ENCODE data around the gene ATP9A. TPM values are rescaled to one million over a fixed set of nuclear protein-coding genes. Genes with fewer than 3 reads are reported as not detected.

ATP9A gene
- total RNA-seq, 4 donors from 2014 or later: 15.1 to 50.8 (median 30.0) TPM

- Histone ChIP-seq H3K4me3 (no peak overlapping the region), H3K9me3 (no peaks in the 10 kb centered on the region), H3K27me3 (no peaks in the 10 kb centered on the region), H3K36me3 (no peaks in the 10 kb centered on the region), H3K27ac (no peak overlapping the region), H3K4me1 (no peaks in the 10 kb centered on the region)
- intact Hi-C loops (cut with DNase I; ENCODE audit: low total_unique reads): no loop called here
- no peak for DNase-seq
- TF ChIP-seq, protein P1, sequence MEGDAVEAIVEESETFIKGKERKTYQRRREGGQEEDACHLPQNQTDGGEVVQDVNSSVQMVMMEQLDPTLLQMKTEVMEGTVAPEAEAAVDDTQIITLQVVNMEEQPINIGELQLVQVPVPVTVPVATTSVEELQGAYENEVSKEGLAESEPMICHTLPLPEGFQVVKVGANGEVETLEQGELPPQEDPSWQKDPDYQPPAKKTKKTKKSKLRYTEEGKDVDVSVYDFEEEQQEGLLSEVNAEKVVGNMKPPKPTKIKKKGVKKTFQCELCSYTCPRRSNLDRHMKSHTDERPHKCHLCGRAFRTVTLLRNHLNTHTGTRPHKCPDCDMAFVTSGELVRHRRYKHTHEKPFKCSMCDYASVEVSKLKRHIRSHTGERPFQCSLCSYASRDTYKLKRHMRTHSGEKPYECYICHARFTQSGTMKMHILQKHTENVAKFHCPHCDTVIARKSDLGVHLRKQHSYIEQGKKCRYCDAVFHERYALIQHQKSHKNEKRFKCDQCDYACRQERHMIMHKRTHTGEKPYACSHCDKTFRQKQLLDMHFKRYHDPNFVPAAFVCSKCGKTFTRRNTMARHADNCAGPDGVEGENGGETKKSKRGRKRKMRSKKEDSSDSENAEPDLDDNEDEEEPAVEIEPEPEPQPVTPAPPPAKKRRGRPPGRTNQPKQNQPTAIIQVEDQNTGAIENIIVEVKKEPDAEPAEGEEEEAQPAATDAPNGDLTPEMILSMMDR (IDR thresholded peaks at IDR 0.05): no peak
- TF ChIP-seq POLR2A (IDR thresholded peaks at IDR 0.05): no peak
Observed at GRCh38 chr20:51641866-51642265, 126.3 kb downstream of the ATP9A start.

DNA sequence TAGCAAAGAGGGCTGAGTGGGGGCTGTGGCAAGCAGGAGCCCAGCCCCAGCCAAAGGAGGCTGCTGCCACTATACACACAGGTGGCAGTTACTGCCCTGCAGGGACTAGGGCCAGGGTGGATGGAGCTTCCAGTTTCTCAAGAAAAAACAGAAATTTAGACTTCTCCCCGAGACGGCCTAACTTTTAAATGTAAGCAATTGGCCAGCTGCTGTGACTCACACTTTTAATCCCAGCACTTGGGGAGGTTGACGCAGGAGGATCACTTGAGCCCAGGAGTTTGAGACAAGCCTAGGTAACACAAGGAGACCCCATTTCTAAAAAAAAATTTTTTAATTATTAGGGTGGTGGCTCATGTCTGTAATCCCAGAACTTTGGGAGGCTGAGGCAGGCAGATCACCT lies 127.4 kb downstream of the ATP9A start:
- intact Hi-C loops (cut with DNase I; ENCODE audit: low total_unique reads): no loop called here
- Histone ChIP-seq H3K27me3 (no peaks in the 10 kb centered on the region), H3K4me1 (no peaks in the 10 kb centered on the region), H3K36me3 (no peaks in the 10 kb centered on the region), H3K27ac (no peak overlapping the region), H3K4me3 (no peak overlapping the region), H3K9me3 (no peaks in the 10 kb centered on the region)
- DNase-seq: no peak
- TF ChIP-seq, protein P1 (IDR thresholded peaks at IDR 0.05): no peak
- no peak for TF ChIP-seq POLR2A (IDR thresholded peaks at IDR 0.05)

DNA sequence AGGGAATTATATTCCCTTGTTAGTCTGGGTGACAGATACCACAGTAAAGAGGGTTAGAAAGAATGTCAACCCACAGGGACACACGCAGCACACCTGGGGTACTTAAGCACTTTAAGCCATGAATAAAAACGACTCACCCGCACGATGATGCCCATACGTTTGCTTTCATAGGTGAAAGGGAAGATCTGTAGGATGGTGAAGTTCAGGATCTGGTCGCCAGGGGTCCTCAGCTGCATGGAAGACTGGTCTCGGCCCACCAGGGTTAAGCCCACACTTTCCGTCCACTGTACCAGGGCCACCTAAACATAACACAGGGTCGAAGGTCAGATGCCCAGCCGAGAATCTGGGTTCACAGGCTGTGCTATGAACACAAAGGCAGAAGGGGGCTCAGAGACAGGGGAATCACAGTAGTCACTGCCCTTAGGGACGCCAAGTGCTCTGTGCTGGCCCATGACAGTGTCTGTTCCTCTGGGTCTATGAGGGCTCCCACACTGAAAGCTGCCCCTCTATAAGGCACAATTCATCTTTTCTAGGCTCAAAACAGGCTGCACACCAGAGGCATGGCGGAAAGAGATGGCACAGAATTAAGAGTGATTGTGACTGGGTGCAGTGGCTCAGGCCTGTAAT lies 128.9 kb downstream of the ATP9A start:
- Histone ChIP-seq H3K27me3 (no peaks in the 10 kb centered on the region), H3K4me3 (no peak overlapping the region), H3K27ac (no peak overlapping the region), H3K4me1 (no peaks in the 10 kb centered on the region), H3K36me3 (no peaks in the 10 kb centered on the region), H3K9me3 (no peaks in the 10 kb centered on the region)
- TF ChIP-seq, protein P1 (IDR thresholded peaks at IDR 0.05): peak; percentile 79 to 86 (median 82)
- no peak for TF ChIP-seq POLR2A (IDR thresholded peaks at IDR 0.05)
- intact Hi-C loops (cut with DNase I; ENCODE audit: low total_unique reads): no loop called here
- peak; percentile 71 to 76 for DNase-seq

DNA sequence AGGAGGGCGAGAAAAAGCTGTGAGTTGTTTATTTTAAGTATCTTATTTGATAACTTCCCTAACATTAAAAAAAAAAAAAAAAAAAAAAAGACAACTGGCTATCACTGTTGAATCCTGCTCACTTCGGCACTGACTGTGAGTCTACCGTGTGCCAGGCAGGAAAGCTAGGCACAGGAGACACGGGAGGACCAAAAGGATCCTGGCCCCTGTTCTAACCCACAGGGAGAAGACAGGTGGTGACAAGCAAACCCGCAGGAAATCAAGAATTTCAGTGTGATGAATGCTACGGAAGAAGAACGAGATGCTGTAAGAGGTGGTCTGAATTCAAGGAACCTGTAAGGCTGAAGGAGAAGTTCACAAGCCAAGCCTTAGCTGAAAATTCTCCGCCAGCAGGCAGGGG lies 130.9 kb downstream of the ATP9A start:
- no peak overlapping the region for H3K4me3 ChIP-seq
- H3K4me1 ChIP-seq: peaks cover 0 to 1% of the 10 kb centered on the region in 2 donors
- no peak for TF ChIP-seq POLR2A (IDR thresholded peaks at IDR 0.05)
- no peaks in the 10 kb centered on the region for H3K27me3 ChIP-seq
- no peaks in the 10 kb centered on the region for H3K36me3 ChIP-seq
- intact Hi-C loops (cut with DNase I; ENCODE audit: low total_unique reads): no loop called here
- no peaks in the 10 kb centered on the region for H3K9me3 ChIP-seq
- no peak for DNase-seq
- no peak overlapping the region for H3K27ac ChIP-seq

- TF ChIP-seq POLR2A (IDR thresholded peaks at IDR 0.05): no peak
- TF ChIP-seq, protein P1 (IDR thresholded peaks at IDR 0.05): no peak
- H3K4me3 ChIP-seq: no peak overlapping the region
- H3K36me3 ChIP-seq: no peaks in the 10 kb centered on the region
- no peaks in the 10 kb centered on the region for H3K27me3 ChIP-seq
- intact Hi-C loops (cut with DNase I; ENCODE audit: low total_unique reads): no loop called here
- no peak overlapping the region for H3K27ac ChIP-seq
- H3K4me1 ChIP-seq: peaks cover 0 to 7% of the 10 kb centered on the region in 2 donors
- DNase-seq: no peak
- H3K9me3 ChIP-seq: no peaks in the 10 kb centered on the region
Observed at GRCh38 chr20:51636123-51636522, 132.1 kb downstream of the ATP9A start.

GRCh38 chr20:51635680-51636079 lies 132.5 kb downstream of the ATP9A start:
- Histone ChIP-seq H3K4me3 (no peak overlapping the region), H3K36me3 (no peaks in the 10 kb centered on the region), H3K27ac (no peak overlapping the region), H3K9me3 (no peaks in the 10 kb centered on the region), H3K4me1 (peaks cover 2 to 7% of the 10 kb centered on the region in 2 donors), H3K27me3 (no peaks in the 10 kb centered on the region)
- TF ChIP-seq POLR2A (IDR thresholded peaks at IDR 0.05): no peak
- TF ChIP-seq, protein P1 (IDR thresholded peaks at IDR 0.05): no peak
- DNase-seq: no peak
- intact Hi-C loops (cut with DNase I; ENCODE audit: low total_unique reads): no loop called here
